NCI-H2196 (cell line): ENCODE measurements around the gene CNGA3.
"Not testable (repeated sequence)": the region's sequence is repeated elsewhere in the genome, so short reads cannot be mapped to it uniquely, and the experiment has no call there.

Source experiments
- DNase-seq: peaks from one replicate; lab custom pipeline; 2025; ENCODE audit not compliant: unreplicated experiment; lab: John Stamatoyannopoulos, UW

CNGA3 gene

DNA sequence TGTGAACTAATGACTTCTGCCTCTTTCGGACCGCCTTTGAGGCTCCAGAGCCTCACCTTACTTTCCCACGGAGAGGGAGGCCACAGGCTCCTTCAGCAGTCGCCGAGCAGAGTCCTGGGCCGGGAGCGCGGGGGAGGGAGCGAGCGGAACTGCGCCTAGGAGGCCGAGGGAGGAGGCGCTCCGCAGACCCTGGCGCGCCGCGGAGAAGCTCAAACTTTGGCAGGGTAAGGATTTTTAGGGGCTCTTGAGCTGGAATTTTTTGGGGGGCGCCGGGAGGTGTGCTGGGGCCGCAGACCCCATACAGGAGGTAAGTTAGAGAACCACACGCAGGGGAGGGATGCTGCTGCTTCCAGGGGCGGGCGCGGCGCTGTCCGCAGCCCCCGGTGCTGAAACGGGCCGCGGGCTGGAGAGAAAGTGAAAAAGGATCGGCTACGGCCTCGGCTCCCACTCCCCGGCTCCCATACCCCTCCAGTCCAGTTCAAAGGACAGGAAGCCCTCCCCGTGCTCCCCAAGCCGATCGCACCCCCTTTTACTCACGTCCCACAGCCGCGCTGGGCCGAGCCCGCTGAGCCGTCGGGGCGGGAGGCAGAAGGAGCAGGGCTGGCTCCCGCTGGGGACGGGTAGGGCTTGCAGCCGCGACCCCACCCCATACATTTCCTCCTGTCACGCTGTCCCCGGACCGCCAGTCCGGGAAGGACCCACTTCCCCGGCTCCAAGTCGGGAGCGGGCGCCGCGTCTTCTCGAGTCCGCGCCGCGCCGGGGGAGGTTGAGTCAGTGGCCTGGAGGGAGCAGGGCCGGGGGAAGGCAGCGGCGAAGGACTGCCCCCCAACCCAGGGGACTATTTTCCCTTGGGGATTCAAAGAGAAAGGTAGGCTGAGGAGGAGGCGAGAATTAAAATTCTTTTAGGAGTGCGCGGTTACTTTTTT is at the start of gene CNGA3:
CNGA3 (plus strand) TSS at position 146 of the 926 bp plus-strand sequence. CDS start 23,520 bp downstream, outside the sequence.
- DNase-seq: no peak

GRCh38 chr2:98297817-98298682 is 48.2 kb upstream of the CNGA3 start:
- no peak for DNase-seq

GRCh38 chr2:98298683-98299164 is 47.5 kb upstream of the CNGA3 start:
- no peak for DNase-seq

- DNase-seq: no peak
Observed at GRCh38 chr2:98299211-98299905, 46.9 kb upstream of the CNGA3 start.

- DNase-seq: no peak
Observed at GRCh38 chr2:98300141-98300874, 45.9 kb upstream of the CNGA3 start.

DNA sequence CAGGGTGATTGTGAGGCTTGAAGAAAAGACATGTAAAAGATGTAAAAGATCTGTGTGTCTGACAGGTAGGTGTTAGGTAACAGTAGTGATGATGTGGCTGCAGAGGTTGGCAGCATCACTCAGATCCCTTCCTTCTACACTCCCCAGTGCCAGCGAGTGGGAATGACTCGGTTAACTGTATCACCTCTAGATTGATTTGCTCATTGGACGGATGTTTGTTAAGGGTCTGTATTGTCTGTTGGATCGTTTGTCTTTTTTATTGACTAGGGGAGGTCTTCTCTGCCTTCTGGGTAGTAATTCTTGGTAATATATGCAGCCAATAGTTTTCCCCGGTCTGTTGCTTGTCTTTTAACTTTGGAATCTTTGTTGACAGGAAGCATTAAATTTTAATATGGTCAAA is 44.8 kb upstream of the CNGA3 start:
- DNase-seq: no peak

DNA sequence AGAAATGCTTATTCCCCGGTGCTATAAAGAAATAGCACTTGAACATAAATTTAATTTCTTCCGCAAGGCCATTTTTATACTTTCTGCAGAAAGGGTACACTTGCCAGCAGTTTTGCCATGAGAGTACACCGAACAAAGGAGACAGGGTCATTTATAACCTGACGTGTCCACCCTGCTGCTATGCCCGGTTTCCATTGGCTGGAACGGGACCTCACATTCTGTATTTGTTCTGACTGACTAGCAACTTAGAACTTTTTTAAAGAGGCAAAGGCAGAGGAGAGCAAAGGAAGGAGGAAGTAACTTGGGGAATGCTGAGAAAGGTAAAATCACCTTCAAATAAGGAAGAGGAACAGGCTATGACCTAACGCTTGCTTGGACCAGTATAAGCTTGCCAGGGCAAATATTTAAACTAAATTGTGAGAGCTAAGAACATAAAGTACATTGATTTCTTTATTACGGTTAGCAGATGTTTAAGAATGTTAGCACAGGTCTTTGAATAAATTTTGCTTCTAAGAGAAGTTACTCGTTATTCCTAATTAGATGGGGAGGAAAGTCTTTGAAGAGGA is 39.0 kb upstream of the CNGA3 start:
- DNase-seq: not testable (repeated sequence)

- no peak for DNase-seq
Observed at GRCh38 chr2:98308068-98308467, 38.2 kb upstream of the CNGA3 start.

DNA sequence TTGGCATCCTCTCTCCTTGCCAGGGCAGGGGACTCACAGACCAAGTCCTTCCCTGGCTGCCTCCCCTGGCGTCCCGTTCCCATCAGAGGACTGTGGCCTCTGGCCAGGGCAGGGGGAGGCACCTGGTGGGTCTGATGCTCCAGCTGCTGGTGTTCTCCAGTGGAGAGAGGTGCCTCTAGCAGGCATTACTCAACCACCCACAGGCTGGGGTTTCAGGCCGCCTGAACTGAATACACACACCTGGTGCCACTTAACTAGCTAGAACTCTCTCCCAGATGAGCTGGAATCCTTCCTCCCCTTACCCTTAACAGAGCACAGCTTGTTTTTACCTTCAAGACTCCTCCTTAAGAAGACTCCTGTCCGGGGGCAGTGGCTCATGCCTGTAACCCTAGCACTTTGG is 37.7 kb upstream of the CNGA3 start:
- DNase-seq: peak; percentile 34

DNA sequence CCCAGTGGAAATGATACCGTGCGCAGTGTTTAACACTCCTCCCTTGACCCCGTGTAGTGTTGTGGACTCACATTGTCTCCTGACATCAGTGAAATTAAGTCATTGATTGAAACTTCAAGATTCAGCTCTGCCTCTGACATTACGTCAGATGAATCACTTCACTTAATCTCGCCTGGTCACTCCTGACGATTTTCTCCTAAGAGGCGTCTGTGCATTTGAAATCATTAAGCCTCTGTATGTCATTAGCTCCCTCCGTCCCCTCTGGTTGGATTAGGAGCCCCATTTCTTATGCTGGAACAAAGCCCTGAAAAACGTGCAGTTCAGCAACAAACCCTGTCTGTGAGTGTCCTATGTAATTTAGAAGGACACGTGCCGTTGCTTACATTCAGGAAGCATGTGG is 36.7 kb upstream of the CNGA3 start:
- no peak for DNase-seq

- DNase-seq: no peak
Observed at GRCh38 chr2:98310010-98310409, 36.2 kb upstream of the CNGA3 start.

GRCh38 chr2:98311090-98311489 is 35.2 kb upstream of the CNGA3 start:
- DNase-seq: no peak

DNA sequence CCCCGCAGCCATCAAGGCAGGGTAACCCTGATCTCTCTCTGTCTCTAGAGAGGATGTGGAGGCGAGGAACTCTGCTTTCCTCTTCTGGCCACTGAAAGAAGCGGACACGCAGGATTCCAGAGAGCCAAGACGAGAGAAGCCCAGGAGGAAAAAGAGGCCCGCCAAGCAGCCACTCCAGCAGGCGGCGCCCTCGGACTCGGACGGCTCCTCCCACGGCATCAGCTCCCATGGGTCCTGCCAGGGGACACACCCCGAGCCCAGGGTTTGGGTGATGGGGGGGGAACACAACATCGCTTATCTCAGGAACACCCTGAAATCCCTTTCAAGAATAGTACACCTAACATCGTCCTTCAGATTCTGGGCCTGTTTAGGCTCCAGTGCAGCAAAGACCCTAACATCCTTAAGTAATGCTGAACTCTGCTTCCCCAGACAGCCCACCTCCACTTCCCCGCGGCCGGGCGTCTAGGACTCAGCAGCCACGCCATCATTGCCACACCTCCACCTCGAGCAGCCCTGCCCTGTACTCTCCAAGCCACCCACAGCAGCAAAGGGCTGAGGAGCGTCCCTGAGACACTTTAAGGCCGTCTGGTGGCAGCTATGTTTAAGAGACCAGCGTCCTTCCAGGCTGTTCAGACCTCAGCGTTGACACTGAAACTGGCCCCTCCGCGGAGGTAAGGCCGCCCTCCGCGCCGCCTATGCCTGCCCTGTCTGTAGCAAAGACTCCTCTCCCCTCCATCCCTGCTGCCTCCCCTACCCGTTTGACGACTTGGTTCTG is 34.3 kb upstream of the CNGA3 start:
- no peak for DNase-seq

DNA sequence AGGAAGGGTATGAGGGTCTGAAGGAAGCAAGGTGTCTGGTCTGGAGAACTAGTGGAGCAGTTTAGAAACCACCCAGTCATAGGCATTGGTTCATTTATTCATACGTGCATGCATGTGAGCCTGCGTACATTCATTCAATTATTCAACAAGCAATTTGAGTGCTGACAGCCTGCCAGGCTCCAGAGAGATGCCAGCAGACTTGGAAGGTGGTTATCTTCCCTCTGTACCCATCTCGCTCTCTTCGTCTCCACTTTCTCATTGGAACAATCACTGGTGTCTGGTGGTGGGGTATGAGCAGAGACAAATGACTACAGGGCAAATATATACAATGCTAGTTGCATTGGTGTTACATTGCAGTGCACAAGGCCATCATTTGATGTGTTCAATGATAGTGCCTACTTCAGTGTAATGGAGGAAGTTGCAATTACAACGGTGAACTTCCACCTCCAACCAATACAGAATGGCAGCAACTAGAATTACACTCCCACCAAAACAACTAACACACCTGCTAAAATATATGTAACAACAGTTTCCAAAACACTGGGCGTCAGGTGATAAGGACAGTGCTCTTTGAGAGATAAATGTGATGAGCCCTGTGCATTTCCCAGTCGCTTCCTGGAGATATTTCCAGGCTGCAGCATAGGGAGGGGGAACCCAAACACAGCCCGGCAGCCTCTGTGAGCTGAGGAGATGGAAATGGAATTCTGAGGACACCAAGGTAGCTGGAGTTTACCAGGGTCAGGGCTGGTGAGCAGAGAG is 32.6 kb upstream of the CNGA3 start:
- DNase-seq: no peak

GRCh38 chr2:98314251-98314650 is 32.0 kb upstream of the CNGA3 start:
- no peak for DNase-seq

DNA sequence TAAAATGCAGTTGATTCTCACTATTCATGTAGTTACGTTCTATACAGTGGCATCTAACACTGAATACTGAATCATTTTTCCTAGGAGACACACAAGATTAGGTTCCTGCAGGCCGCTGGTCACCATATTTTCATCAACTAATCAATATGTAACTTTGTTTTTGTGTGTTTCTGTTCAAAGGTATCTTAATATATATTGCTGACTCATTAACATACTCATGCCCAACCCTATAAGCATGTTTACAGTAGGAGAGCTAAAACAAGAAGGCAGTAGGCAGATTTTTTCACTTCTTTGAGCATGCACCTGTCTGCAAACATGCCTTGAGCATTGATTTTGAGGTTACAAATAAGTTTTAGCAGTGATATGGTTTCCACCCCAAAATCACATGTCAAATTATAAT is 30.3 kb upstream of the CNGA3 start:
- no peak for DNase-seq

GRCh38 chr2:98317214-98317613 is 29.0 kb upstream of the CNGA3 start:
- DNase-seq: no peak

DNA sequence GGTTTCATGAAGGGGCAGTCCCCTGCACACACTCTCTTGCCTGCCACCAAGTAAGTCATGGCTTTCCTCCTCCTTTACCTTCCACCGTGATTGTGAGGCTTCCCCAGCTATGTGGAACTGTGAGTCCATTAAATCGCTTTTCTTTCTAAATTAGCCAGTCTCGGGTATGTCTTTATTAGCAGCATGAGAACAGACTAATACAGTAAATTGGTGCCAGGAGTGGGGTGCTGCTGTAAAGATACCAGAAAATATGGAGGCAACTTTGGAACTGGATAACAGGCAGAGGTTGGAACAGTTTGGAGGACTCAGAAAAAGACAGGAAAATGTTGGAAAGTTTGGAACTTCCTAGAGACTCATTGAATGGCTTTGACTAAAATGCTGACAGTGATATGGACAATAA is 26.1 kb upstream of the CNGA3 start:
- DNase-seq: not testable (repeated sequence)

DNA sequence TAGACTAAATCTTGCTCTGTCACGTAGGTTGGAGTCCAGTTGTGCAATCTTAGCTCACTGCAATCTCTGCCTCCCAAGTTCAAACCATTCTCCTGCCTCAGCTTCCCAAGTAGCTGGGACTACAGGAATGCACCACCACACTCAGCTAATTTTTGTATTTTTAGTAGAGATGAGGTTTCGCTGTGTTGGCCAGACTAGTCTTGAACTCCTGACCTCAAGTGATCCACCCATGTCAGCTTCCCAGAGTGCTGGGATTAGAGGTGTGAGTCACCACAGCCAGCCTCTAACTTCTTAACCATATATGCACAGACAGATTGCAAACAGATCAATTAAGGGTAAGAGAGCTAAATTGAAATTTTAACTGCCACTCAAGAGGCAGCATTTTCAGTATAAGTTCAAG is 22.1 kb upstream of the CNGA3 start:
- DNase-seq: no peak
